Measurements from ENCODE around the gene PLPP3.

PLPP3 gene

GRCh38 chr1:56520016-56520601 lies 59.3 kb downstream of the PLPP3 start:
- no peak for DNase-seq (ENCODE audit: low read depth)

DNA sequence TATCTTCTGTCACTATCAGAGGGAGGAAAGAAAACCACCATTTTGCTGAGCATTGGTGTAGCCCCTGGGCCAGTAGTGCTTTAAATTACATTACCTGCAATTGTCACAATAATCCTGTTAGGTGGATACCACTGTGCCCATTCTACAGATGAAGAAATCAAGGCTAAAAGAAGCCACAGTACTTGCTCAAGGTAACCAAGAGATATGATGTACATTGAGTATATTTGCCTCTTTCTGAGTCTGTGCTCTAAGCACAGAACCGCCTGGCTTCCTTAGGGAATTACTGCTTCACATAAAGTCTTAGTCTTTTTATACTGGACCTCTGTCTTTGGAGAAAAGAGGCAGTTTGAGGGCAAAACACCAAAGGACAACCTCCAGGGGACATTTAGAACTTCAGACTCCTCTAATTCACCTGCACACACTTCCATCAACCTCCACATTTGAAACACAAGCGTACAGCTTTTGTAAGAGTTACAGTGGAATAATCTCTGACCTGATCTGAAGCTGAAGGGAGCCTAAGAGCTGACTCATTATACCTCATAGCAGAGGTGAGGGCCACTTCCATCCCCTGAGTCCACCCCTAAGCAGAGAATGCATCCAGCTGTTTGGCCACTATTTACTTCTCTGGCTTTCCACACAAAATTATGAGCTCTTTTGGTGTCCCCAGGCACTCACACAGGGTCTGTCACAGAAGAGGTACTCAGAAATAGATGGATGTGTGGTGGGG lies 61.8 kb downstream of the PLPP3 start:
- no peak for DNase-seq (ENCODE audit: low read depth)

DNA sequence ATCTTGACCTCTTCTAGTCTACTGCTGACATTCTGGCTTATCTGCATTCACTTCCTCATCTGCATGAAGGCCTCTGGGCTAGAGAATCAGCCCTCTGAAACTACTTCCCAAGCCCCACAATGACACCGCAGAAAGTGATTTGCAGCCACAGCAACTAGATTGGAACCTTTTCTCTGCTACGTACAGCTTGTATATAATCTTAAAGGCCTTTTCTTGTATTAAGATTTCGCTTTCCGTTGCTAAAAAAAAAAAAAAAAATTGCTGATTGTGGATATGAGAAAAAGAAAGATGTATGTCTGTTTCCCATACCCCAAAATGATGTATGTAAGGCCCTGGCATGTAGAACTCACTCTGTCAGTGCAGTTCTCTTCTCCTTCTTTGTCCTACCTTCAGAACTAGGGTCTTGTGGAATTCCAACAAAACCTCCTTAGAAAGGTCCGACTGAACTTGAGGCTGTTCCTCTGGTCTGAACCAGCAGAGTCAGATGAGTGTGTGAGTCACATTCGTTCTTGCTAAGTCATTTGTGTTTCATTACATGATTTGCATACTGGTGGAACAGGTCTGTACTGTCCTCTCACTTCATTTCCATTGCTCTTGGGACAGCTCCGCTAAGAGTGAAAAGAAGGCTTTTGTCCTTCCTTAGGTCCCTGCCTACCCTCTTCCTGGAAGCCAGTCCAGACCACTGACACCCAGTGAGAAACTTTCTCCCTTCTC lies 62.7 kb downstream of the PLPP3 start:
- peak; percentile 13 for DNase-seq (ENCODE audit: low read depth)

GRCh38 chr1:56515898-56516538 lies 63.3 kb downstream of the PLPP3 start:
- no peak for DNase-seq (ENCODE audit: low read depth)

- no peak for DNase-seq (ENCODE audit: low read depth)
Observed at GRCh38 chr1:56512724-56513494, 66.5 kb downstream of the PLPP3 start.

- DNase-seq (ENCODE audit: low read depth) = no peak
Observed at GRCh38 chr1:56511766-56512165, 67.6 kb downstream of the PLPP3 start.

GRCh38 chr1:56511364-56511763 lies 68.0 kb downstream of the PLPP3 start:
- no peak for DNase-seq (ENCODE audit: low read depth)

DNA sequence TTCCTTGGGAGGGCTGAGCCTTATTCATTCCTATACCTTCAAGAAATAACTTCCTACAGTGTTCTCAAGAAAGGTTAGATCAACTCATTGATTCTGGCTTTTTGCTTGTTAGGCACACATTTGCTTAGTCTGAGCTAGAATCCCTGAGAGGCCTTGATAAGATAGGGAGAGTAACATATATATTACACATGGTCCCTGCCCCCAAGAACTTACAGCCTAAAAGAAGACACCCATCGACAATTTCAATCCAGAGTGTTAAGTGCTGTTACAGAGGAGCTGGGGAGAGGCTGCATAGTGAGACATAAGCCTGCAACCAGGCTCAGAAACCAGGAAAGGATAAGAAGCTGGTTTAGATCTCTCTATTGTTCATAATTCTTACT lies 68.7 kb downstream of the PLPP3 start:
- no peak for DNase-seq (ENCODE audit: low read depth)

DNA sequence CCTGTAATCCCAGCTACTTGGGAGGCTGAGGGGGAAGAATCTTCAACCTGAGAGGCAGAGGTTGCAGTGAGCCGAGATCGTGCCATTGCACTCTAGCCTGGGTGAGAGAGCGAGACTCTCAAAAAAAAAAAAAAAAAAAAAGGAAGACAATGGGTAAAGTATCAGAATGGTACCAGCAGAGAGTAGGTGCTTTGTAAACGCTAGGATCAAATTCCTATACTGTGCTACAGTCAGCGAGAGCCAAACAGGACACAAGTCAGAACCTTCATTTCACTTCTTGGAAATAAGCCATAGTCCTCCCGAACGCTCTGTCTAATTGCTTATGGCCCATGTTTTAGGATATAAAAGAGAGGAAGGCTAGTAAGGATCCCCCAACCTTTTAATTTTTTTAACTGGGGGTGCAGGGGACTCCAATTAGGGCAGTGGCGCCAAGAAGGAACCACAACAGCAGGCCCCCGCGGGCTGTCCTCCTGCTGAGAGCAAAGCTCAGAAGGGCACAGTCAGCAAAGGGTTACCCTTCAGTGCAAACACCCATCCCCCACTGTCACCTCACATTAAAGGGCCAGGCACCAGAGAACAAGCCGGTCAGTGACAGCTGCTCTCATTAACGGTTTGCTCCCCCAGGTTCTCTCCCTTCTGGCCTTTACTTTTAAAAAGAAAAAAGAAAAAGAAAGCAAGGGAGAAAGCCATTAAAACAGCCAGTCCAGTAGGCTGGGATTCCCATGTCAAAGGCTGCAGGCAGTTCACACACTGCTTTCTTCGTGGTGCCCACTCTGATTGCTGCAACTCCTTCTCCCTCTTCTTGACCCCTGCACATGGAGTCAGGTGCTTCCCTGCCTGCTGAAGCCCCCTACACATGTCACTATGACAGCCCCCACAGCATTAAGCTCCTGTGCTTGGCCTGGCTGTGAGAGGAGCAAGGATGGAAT lies 69.4 kb downstream of the PLPP3 start:
- DNase-seq (ENCODE audit: low read depth) = no peak

DNA sequence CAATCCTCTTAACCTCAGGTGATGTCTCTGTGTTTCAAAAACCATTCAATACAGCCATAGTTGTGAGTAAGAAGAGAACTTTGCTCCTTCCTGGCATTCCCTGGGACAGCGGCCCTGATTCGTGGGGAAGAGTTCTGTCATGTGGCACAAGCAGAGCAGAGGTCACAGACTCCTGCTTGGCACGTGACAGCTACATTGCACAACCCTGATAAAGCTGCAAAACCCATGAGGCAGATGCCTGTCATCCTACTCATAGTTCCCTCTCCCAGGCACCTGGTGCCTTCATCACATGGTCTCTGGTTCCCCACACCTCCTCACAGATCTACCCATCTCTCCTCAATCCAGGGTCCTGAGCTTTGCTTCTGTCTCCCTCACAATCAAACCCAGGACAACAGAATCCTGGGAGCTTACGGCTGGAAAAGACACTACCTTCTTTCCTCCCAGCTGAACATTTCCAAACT lies 70.8 kb downstream of the PLPP3 start:
- DNase-seq (ENCODE audit: low read depth) = no peak

DNA sequence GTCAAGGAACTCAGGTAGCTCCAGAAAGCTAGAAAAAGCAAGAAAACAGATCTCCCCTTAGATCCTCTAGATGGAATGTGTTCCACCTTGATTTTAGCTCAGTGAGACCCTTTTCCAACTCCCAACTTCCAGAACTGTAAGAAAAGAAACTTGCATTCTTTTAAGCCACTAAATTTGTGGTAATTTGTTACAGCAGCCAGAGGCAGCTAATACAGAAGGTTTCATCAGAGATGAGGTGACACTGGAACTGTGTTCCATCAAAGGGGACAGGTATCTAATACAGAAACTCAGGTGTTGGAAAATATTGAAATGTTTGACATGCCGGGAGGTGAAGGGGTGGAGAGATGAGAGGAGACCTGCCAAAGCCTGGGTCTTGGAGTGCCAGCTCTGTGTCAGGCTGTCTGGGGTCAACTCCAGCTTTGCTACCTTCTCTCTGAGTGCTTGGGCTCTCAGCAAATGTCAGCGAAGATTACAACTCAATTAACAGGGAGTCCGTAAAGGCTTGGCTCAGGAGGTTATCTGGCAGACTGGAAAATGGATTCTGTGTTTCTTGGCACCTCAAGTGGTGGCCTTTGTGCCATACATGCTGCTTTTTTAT lies 71.3 kb downstream of the PLPP3 start:
- DNase-seq (ENCODE audit: low read depth) = no peak

DNA sequence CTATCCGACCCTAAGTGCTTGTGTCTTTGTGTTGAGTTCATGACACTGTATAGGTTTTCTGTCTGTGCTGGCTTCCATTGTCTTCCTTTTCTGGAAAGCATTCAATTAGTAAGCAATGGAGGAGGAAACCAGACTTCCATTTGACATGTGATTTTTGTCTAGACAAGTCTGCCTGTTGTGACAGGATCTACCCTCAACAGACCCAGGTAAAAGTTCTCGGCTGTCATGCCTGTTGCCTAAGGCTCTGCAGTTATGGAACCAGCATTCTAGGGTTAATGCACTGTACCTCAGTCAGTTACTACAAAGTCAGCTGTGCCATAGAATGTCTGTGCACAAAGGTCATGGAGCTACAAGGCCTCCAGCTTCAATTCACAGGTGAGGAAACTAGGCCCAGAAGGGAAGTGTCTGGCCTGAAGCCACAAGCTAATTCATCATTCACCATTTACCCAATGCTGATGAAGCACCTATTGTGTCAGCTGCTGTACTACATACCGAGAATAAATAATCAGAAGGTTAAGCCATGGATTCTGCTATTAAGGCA lies 72.3 kb downstream of the PLPP3 start:
- DNase-seq (ENCODE audit: low read depth) = no peak

DNA sequence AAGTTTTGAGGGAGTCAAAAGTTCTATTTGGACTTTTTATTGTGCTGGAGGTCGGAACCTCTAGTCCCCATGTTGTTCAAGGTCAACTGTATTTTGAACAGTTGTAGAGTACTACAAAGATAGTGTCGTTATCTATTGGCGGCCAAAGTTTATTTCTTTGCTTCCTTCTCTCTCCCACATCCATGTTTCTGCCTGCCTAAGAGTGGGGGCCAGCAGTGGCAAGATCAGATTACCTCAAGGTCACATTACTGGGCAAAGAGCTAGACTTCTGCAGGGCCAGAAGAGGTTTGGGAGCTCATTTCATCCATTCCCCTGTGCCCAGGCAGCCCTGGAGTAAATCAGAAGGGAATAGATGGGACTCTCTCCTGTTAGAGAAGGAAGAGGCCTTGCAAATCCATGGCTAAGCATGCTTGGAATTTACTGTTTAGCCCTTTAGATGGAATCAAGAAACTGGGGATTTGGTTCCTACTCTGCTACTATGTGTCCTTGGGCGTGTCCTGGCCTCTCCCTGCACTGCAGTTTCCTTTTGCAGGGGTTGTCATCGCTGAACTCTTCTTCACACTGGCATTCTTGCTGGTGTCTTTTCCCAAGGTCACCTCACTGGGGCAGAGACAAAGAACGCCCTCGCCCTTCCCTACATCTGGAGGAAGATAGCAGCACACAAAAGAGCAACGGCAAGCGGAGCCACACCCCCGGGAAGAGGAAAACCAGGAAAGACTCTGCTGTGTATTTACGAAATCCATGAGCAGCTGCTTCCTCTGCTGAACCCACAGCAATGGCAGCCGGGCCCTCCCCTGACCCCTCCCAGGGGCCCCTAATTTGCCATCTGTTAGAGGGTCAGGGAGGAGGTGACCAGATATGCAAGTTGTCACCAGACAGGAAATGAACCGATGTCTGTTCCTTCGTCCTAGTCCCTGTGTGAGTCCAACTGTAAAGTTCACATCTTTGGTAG lies 73.3 kb downstream of the PLPP3 start:
- no peak for DNase-seq (ENCODE audit: low read depth)

DNA sequence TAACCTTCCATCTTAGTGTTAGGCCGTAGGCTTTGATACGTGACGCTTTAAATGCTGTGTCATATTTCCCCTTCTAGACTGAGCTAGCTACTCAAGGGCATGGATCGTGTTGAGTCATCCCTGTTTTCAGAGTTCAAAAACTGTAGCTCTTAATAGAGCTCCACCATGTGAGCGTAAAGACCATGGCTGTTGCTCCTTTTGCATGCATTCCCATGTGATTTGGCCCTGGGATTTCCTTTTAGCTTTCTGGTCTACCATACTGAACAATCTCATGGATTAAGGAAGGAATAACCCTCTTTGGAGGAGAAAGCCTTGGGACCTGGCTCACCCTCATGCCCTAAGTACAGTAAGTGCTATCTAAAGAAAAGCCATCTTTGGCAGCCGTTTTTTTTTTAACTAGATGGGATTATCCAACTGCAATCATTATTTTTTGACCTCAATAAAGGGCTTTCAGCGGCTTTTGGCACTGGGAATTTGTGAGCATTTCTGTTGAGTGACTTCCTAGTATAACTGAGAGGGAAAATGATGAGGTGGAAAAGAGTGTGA lies 76.6 kb downstream of the PLPP3 start:
- no peak for DNase-seq (ENCODE audit: low read depth)

DNA sequence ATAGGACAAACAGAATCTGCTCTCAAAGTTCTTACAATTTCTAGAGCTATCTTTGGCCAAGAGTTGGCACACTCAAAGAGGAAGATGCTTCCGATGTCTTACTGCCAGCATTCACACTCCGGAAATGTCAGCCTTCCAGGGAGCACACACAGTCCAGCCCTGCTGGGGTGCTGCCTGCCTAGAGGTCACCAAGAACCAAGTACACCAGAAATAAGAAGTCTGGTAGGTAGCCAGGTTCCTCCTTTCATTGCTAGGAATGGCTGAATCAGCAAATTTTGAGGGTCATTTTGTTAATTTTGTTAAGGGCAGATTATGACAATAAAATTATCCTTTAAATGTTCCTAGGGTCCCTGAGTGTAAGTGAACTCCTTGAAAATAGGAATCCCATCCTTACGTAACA lies 77.5 kb downstream of the PLPP3 start:
- no peak for DNase-seq (ENCODE audit: low read depth)

- no peak for DNase-seq (ENCODE audit: low read depth)
Observed at GRCh38 chr1:56501426-56501825, 77.9 kb downstream of the PLPP3 start.

DNA sequence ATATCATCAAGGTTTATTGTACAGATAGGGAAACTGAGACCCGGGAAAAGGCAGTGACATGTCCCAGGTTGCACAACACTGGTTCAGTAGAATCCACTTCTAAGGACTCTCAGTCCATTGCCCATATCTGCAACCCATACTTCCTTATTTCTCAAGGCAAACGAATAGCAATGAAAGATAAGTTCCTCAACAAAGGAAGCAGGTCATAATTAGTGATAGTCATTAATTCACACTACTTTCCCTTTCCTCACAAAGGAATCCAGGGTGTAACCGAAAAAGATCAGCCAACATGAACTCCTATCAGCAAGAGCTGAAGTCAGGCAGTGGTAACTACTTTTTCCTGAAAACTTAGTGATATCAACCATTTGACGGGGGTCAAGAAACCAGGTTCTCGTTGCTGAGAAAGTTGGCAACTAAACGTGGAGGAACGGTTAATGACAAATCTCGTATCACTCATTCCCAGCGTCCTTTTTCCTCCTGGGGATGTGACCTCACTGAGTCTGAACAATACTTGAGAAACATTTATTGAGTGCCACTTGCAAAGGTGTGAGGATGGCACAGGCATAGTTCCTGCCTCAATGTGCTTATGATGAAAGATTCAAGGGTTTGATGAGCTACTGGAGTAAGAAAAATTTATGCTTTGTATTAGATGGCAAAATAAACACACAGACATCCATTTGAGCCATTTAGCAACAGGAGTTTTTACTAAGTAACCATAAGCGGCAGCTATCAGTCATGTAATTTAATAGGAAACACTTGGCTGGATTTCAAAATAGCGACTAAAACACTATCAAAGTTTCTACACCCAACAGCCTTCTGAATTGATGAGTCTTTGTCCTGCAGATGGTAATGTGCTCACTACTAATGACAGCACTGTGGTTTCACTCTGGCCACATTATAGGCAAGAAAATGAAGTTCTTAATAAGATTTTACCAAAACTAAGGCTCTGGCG lies 82.3 kb downstream of the PLPP3 start:
- DNase-seq (ENCODE audit: low read depth) = no peak

DNA sequence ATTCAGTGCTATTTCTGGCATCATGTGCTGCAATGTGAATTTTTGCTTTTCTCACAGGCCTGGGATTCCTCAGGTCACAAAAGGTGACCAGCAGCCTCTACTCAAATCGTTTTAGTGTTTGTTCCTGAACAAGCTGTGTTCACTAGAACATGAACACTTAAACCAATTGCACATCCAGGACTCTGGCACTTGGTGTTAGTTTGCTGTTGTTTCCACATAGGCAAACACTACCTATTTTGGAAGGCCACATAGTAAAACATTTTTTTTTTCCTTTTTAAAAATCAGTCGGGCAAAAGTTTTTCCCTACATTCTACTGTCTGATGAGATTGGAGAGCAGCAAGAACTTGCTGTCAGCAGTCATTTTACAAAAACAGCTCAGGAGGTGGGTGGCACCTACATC lies 83.2 kb downstream of the PLPP3 start:
- DNase-seq (ENCODE audit: low read depth) = no peak
